ENCODE results near the gene TTC23.

The TTC23 gene

DNA sequence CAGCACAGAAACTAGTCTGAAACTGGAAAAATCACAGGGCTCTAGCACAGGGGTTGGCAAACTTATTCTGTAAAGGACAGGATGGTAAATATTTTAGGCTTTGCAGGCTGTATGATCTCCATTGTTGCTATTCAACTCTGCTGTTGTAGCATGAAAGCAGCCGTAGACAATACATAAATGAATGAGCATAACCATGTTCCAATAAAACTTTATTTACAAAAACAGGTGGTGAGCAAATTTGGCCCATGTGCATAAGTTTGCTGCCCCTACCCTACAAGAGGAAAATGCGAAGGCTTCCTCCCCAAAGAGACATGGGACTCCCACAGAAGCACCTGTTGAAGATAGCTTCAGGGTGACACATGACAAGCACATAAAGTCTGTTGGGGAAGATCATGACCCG lies 85.3 kb downstream of the TTC23 start:
- DNase-seq (ENCODE audit: low spot score): no peak

DNA sequence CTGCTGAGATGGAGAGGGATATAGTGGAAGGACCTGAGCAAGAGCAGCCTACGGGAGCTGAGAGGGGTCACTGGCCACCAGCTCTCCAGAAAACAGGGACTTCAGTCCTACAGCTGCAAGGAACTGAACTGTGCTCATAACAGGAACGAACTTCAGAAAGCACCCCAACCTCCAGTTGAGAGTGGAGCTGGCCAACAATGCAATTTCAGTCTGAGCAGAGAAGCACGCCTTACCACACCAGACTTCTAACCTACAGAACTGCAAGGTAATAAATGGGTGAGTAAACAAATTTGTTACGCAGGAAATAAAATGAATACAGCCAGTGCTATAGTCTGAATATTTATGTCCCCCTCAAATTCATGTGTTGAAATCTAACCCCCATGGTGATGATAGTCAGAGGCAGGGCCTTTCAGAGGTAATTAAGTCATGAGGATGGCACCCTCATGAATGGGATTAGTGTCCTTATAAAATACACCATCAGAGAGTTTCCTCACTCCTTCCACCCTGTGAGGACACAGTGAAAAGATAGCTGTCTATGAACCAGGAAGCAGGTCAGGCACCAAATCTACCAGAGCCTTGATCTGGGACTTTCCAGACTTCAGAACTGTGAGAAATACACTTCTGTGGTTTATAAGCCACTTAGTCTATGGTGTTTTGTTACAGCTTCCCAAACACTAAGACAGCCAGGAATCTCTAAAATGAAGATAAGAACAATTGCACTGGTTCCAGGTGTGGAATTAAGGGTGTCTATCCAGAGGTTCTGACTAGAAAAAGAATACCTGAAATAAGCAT lies 85.9 kb downstream of the TTC23 start:
- DNase-seq (ENCODE audit: low spot score): no peak

DNA sequence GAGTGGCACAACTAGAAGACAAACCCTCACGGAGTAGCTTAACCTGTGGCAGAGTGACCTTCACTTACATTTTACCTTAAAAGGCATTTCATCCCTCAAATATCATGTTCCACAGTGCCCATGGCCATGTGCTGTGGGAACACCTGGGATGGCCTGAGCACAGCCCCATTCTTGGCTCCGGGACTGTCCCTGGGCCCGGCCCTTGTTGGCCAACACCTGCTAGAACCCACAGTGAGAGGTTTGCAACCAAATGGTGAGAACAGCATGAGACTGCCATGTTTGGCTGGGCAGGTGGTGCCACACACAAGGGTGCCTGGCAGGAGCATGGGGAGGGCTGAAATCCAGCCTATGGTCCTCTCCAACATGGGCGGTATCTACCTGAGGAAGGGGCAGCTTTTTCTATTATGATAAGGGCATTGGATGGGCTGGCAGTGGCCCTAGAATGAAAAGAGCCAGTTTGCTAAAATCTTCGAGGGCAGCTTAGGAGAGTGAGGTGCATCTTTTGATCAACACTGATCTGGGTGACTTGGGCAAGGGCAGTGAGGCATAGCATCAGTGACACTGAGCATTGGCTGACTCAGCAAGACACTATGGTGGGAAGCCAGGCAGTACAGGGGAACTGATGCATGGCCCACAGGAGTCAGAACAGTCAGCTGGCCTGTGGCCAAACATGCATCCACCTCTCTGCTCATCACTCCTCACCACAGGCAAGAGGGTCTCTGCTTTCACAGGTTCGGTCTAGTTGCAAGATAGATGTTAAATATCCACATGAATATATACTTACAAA lies 90.6 kb downstream of the TTC23 start:
- no peak for DNase-seq (ENCODE audit: low spot score)

DNA sequence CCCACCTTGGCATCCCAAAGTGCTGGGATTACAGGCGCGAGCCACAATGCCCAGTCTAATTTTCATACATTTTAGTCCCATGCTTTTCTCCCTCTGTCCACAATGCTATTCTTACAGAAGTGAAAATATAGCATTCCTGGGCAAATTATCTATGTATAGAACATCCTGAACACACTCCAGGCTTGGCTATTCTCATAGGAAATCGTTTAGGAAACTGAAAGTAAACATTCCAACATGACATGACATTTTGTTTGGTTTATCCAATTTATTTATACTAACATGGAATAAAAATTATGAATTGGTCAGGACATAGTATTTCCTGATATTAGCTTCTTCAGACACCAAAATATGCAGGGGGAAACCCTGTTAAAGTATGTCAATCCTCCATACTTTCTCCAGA lies 91.9 kb downstream of the TTC23 start:
- DNase-seq (ENCODE audit: low spot score): no peak

DNA sequence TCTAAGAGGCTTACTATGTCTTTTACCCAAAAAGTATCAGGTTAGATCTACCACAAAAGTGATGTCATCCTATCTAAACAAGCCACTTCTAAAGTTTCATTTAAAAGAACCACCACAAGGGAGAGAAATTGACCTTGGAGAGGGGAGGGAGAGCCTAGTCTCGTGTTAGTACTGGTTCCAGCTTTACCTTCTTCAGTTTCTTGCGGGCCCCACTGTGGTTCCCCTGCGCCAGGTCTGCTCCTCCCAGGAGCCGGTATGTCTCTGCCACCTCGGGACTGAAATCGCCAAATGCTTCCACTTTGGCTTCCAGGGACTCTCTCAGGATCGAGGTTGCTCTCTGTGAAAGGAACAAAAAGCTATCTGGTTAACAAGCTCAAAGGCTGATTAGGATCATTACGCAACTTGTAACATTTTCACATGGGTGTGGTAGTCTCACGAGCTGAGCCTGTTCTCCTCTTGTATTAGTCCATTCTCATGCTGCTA lies 93.4 kb downstream of the TTC23 start:
- no peak for DNase-seq (ENCODE audit: low spot score)

DNA sequence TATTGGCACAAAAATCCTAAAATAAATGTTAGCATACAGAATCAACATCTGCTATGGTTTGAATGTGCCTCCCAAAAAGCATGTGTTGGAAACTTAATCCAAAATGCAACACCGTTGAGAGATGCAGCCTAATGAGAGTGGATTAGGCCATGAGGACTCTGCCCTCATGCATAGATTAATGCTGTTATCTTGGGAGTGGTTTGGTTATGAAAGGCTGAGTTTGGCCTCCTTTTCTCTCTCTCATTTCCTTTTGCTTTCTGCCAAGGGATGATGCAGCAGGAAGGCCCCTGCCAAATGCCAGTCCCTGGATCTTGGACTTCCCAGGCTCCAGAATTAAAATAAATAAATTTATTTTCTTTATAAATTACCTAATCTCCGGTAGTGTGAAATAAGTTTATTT lies 95.1 kb downstream of the TTC23 start:
- no peak for DNase-seq (ENCODE audit: low spot score)

DNA sequence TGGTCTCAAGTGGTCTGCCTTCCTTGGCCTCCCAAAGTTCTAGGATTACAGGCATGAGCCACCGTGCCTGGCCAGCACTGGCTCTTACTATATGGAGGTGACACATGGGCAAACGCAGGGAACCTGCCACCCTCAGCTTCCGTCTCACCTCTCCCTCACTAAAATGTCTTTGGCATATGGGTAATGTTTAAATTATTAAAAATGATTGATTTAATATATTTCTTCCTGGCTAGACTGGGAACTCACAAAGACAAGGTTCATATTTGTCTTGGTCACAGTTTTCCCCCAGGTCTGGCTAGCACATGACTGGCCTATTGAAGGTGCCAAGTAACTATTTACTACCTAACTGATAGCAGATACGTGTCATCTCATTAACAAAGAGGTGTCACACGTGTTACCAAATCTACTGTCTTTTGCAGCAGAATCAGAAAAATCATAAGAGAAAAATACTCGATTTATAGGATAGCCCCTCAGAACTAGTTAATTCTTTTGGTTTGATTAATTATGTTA lies 96.3 kb downstream of the TTC23 start:
- DNase-seq (ENCODE audit: low spot score): no peak

DNA sequence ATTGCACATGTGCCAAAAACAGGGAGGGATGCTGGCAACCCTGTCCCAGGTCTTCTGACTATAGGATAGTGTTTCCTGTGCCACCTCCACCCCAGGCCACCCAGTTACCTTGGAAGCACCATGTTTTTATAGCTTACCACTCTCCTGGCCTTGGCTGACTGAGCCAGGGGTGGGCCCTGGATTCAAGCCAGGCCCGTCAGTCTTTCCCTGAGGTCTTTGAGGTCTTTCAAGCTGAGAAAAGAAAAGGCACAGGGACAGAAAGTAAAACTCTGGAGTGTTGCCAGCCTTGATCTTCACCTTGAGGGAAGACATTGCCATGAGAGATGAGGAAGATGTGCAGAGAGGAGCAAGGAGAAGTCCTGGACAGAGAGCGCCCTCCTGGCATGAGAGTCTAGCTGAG lies 98.2 kb downstream of the TTC23 start:
- no peak for DNase-seq (ENCODE audit: low spot score)

DNA sequence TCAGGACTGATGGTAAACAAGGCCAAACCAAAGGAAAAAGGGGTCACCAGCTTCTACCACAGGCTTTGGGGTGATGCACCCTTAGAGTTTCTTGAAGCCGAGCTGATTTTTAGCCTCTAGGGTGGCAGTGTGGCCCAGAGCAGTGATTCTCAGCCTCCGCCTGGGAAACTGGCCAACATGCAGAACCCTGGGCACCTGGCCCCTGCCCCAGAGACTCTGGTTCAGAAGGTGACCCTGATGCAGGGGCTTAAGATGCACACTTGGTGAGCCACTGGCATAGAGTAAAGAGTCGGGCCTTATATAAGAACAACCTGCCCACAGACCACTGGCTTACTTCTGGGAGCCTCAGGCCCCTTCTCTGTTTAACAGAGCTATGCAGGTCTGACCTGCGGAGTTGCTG lies 100.0 kb downstream of the TTC23 start:
- DNase-seq (ENCODE audit: low spot score): no peak

DNA sequence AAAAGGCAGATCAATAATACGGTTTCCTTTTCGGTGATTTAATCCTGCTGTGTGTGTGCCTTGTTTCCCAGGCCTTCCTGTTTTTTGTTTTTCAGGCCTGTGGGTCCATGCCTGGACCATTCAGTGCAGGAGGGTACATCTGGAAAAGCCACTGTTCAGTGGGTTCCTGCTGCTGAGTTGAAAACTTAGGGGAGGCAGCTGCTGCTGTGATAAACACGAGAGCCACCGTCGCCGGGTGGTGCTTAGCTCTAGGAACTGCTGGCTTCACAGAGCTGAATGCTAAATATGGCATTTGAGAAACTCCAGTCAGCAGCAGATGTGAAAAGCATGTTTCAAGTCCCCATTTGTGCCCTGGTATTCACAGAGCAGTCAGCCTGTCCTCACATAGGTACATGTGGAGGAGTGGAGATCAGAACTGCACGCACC lies 100.5 kb downstream of the TTC23 start:
- DNase-seq (ENCODE audit: low spot score): no peak

DNA sequence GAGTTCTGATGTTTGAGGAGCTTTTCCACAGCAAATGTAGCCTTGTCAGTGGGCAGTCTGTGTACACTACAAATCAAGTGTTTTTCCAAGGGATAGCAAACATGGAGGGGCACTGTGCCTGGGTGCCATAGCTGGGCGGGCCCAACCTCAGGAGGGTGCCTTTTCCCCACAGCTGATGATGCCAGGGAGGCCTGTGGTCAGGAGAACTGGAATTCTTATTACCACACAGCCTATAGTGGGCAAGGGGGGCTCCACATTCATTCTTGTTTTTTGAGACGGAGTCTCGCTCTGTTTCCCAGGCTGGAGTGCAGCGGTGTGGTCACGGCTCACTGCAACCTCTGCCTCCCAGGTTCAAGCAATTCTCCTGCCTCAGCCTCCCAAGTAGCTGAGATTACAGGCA lies 102.7 kb downstream of the TTC23 start:
- no peak for DNase-seq (ENCODE audit: low spot score)

DNA sequence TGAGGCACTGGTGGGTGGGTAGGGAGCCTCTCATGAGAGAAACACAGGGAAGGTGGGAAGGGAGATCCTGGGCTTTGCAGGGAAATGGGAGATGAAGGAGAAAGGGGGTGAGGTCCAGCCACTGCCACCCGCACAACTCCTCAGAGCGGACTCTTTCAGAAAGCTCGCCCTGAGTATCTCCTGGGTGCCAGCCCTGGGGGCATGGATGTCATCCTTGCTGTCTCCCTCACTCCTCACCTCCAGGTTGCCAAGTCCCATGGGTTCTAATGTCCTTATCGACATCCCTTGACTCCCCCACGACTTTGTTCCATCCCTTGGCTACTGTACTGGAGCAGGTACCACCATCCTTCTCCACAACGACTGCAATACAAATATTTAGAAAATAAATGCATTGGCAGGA lies 103.6 kb downstream of the TTC23 start:
- DNase-seq (ENCODE audit: low spot score): no peak

DNA sequence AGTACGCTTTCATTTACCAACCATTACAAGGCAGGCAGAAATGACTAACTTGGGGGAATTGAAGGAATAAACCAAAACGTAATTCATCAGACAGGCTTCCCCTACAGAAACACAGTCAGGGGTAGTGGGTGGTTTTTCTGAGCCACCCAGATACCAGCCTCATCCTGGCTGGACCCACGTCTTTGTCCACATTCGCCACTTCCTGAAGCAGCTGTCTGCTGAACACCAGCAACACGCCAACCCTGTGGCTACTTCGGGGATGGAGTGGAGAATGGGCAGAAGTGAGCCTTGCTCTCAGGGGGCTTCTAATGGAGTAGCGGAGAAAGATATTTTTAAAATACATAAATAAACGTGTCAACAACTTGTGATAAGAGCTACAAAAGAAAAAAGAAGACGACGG lies 104.4 kb downstream of the TTC23 start:
- no peak for DNase-seq (ENCODE audit: low spot score)

DNA sequence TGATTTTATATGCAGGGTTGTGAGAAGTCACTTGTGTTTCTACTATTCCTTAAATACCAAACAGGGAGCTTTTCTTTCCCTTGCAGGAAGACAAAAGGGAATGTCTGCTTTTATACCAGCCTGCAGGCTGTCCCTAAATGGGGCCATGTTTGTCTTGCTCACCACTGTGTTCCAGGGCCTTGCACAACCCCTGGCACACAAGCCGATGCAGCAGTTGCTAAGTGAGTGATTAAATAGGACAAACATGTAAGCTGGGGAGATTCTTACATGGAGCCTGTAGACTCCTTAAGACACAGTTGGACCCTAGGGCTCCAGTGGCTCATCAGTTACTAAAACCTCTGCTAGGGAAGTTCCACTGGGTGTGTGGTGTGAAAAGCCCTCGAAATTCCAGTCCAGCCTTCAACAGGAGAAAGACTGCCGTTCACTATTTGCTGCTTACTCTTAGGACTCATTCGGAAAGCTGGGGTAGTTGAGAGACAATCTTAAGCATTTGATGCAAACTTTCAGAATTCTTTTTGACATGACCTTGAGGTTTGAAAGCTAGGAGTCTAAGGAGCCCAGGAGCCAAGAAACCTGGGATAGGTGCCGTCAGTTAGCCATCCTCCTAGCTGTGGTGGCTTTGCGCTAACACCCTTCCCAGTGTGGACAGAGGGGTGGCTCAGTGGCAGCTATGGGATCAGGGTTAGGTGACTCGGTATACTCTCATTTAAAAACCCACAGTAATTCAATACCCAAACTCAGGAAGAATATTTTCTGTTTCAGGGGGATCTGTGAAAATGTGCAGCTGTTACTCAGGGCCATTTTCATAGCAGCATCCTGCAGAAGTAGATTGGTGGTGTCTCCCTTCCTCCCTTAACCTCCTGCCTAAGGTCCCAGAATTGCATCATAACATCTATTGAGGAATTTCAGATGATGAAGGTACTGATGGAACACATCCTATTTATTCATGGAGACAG lies 105.4 kb downstream of the TTC23 start:
- no peak for DNase-seq (ENCODE audit: low spot score)

DNA sequence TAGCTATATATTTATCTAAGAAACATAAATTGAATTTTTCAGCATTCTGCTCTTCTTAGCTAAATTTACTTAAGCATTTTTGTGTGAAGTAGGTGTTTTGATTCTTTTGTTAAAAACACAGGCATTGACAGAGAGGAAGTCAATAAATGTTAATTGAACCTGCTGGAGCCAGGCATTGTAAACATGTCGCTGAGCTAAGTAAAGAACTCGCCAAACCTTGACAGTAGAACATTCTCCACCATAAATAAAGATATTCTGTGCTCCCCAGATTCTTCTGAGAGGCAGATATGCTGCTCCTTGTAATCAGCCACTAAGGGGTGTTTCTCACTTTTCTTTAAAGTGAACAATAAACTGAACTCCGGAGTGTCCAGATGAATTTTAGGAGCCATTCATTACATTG lies 106.1 kb downstream of the TTC23 start:
- DNase-seq (ENCODE audit: low spot score): no peak

DNA sequence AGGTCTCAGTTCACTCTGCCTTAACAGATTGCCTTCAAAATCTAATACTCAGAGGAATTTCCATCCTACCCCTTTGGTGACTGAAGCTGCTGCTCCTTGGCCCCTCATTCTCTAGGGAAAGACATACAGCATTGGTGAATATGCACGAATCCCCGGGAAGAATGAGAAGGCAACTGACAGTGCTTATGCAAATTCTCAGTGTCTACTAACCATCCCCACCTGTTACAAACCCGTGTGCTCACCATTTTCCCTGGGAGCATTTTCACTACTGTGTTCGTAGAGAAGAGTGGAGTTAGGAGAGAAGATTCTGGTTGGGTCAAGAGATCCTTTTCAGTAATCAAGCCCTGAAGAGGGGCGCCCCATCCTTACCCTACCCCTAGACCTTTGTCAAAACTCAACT lies 106.8 kb downstream of the TTC23 start:
- DNase-seq (ENCODE audit: low spot score): no peak

DNA sequence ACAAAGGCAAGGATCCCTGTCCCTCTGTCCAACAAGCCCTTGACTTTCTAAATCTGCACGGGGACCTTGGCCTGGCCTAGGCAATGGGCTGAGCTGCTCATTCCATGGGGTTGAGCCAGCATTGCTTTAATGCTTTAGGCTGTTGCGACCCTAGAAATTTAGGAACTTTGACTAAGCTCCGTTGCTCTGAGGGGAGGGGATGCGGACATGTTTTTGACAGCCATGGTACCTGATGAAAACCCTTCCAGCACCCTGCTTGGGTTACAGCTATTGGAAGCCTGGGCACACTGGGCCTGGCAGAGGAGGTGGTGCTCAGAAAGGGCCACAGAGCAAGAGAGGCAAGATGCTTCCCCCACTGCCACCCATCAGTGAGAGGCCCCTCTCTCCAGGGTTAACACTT lies 107.4 kb downstream of the TTC23 start:
- no peak for DNase-seq (ENCODE audit: low spot score)

DNA sequence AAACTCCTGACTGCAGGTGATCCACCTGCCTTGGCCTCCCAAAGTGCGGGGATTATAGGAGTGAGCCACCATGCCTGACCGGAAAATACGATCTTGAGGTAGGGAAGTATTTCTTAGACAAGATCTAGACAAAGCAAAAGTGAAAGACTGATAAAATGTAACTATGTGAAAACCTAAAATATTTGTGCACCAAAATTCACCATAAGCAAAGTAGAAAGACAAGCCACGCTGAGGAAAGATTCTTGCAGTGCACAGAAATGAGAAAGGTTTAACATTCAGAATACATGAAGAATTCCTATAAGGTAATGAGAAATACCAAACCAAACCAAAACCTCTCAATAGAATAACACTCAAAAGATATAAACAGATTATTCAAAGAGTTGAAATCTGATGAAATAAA lies 108.8 kb downstream of the TTC23 start:
- no peak for DNase-seq (ENCODE audit: low spot score)

DNA sequence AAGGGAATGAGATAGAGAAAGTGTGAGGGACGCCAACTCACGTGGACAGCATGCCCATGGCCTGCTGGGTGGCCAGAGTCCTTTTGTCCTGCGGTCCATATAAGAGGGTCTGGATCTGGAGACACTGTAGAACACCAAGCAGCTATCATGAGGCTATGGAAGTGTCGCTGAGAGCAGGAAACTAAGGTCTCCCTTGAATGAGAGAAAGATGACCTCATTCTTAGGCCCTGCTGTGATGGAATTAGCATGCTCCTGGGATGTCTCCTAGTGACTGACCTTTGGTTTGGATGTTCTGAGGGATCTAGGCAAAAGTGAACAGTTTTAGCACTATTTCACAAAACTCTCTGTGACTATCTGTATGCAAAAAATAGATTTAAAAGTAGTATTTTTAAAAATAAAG lies 110.1 kb downstream of the TTC23 start:
- no peak for DNase-seq (ENCODE audit: low spot score)

DNA sequence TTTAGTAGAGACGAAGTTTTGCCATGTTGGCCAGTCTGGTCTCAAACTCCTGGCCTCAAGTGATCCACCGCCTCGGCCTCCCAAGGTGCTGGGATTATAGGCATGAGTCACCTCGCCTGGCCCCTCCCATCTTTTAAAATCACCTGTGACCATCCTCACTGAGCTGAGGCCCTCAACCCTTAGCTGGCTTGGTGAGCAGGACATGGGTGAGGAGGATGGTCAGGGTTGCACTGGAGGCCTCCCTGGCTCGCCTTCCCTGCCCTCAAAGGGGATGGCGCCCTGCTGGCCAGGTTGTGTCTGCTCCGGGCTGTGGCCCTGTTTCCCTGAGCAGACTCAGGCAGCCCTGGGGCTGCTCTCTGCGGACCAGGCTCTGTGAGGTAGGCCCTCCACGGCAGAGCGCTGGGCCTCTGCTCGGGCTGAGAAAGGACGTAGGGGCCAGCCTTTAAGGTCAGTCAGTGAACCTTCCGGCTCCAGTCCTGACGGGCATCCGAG lies 110.8 kb downstream of the TTC23 start:
- no peak for DNase-seq (ENCODE audit: low spot score)

DNA sequence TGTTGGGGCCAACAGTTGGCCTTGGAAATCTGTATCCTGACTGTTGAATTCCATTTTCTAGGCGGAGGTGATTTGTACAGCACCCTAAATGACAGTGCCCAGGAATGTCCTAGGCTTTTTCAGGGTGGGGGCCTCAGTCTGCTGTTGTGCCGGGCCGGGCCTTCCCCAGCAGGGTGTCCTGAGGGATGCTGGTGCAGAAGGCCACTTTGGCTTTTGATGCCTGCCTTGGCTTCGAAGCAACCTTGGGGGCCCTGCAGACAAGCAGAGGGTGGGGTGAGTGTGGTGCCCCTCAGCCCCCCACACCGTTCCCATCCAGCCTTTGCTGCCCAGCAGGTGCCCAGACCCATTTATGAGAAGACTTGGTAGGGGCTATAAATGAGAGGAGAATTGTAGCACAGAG lies 111.5 kb downstream of the TTC23 start:
- DNase-seq (ENCODE audit: low spot score): no peak

DNA sequence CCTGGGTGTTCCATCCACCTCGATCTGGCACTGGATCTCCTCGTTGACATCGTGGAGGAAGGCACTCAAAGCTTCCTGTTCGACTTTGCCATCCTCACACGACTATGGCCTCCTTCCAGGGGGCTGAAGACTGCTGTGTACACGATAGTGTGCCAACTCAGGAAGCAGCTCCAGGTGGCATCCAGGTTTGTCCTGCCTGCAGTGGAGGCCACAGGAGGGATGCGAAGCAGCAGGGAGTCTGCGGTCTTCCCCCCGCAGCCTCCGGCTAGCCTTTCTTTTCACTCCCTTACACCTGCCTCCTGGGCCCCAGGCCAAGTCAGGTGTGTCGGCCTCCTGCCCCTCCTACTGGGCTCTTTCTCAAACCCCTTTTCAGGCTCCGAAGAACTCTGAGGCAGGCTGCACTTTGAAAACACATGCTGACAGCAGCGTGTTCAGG lies 112.3 kb downstream of the TTC23 start:
- DNase-seq (ENCODE audit: low spot score): no peak
